ENCODE measurements around the gene RBM10. TPM values are rescaled to one million over a fixed set of nuclear protein-coding genes. Genes with fewer than 3 reads are reported as not detected.

The RBM10 gene
- total RNA-seq, 2 donors from 2014 or later, result 30.0 to 67.8 TPM

- Histone ChIP-seq H3K4me3 (no peak overlapping the region), H3K27me3 (no peaks in the 10 kb centered on the region), H3K4me1 (no peaks in the 10 kb centered on the region), H3K36me3 (no peaks in the 10 kb centered on the region), H3K27ac (no peak overlapping the region), H3K9me3 (no peaks in the 10 kb centered on the region), H3K9ac (ENCODE audit: low read depth in 2 of 2, low read length in 2 of 2) (no peak overlapping the region)
- no peak for DNase-seq
- intact Hi-C loops (cut with DNase I), result no loop called here
- no peak for TF ChIP-seq CTCF (IDR thresholded peaks at IDR 0.05)
These were observed 79.9 kb downstream of the RBM10 start for GRCh38 chrX:47224896-47225290.

GRCh38 chrX:47226071-47226470 lies 81.0 kb downstream of the RBM10 start:
- Histone ChIP-seq H3K9me3 (no peaks in the 10 kb centered on the region), H3K4me1 (no peaks in the 10 kb centered on the region), H3K9ac (ENCODE audit: low read depth in 2 of 2, low read length in 2 of 2) (no peak overlapping the region), H3K27ac (no peak overlapping the region), H3K27me3 (no peaks in the 10 kb centered on the region), H3K36me3 (no peaks in the 10 kb centered on the region), H3K4me3 (no peak overlapping the region)
- intact Hi-C loops (cut with DNase I), result no loop called here
- TF ChIP-seq CTCF (IDR thresholded peaks at IDR 0.05), result no peak
- no peak for DNase-seq

- DNase-seq, result no peak
- TF ChIP-seq CTCF (IDR thresholded peaks at IDR 0.05), result no peak
- Histone ChIP-seq H3K27ac (no peak overlapping the region), H3K4me3 (no peak overlapping the region), H3K27me3 (no peaks in the 10 kb centered on the region), H3K36me3 (no peaks in the 10 kb centered on the region), H3K9ac (ENCODE audit: low read depth in 2 of 2, low read length in 2 of 2) (no peak overlapping the region), H3K9me3 (no peaks in the 10 kb centered on the region), H3K4me1 (no peaks in the 10 kb centered on the region)
- intact Hi-C loops (cut with DNase I), result no loop called here
These were observed 81.7 kb downstream of the RBM10 start for GRCh38 chrX:47226531-47227333.

- no peak for DNase-seq
- no peaks in the 10 kb centered on the region for H3K9me3 ChIP-seq
- H3K27ac ChIP-seq, result no peak overlapping the region
- no peaks in the 10 kb centered on the region for H3K36me3 ChIP-seq
- TF ChIP-seq CTCF (IDR thresholded peaks at IDR 0.05), result no peak
- intact Hi-C loops (cut with DNase I), result no loop called here
- H3K4me3 ChIP-seq, result no peak overlapping the region
- no peaks in the 10 kb centered on the region for H3K4me1 ChIP-seq
- no peaks in the 10 kb centered on the region for H3K27me3 ChIP-seq
- no peak overlapping the region for H3K9ac ChIP-seq (ENCODE audit: low read depth in 2 of 2, low read length in 2 of 2)
These were observed 82.2 kb downstream of the RBM10 start for GRCh38 chrX:47227334-47227583.

- Histone ChIP-seq H3K9ac (ENCODE audit: low read depth in 2 of 2, low read length in 2 of 2) (no peak overlapping the region), H3K27ac (no peak overlapping the region), H3K27me3 (no peaks in the 10 kb centered on the region), H3K4me1 (no peaks in the 10 kb centered on the region), H3K9me3 (no peaks in the 10 kb centered on the region), H3K36me3 (no peaks in the 10 kb centered on the region), H3K4me3 (no peak overlapping the region)
- intact Hi-C loops (cut with DNase I), result no loop called here
- no peak for TF ChIP-seq CTCF (IDR thresholded peaks at IDR 0.05)
- DNase-seq, result no peak
These were observed 83.7 kb downstream of the RBM10 start for GRCh38 chrX:47228550-47229270.
